HG03565 (cell line): ENCODE measurements around the gene PLA2G15.

ENCODE experiments used
- ATAC-seq: cut with Tn5 transposase; IDR thresholded peaks from one replicate; pipeline ENCODE4 v1.9.1; 2021; ENCODE audit warnings: mild to moderate bottlenecking, moderate library complexity; ENCODE audit not compliant: unreplicated experiment

The PLA2G15 gene

GRCh38 chr16:68250951-68251350 is 5.8 kb downstream of the PLA2G15 start:
- ATAC-seq, result no peak

- ATAC-seq, result no peak
These were observed 6.7 kb downstream of the PLA2G15 start for GRCh38 chr16:68251832-68252231.

- ATAC-seq, result no peak
These were observed 7.2 kb downstream of the PLA2G15 start for GRCh38 chr16:68252383-68252782.

DNA sequence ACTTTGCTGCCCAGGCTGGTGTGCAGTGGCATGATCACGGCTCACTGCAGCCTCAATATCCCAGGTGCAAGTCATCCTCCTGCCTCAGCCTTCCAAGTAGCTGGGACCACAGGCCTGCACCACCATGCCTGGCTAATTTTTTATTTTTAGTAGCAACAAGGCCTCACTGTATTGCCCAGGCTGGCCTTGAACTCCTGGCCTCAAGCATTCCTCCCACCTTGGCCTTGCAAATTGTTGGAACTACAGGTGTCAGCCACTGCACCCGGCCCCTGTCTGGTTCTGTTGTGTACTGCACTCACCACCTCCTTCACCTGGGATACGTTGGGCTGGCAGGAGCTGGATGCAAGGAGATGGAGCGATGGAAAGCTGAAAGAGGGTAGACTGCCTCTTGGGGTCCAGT is 8.5 kb downstream of the PLA2G15 start:
- no peak for ATAC-seq

- no peak for ATAC-seq
These were observed 10.5 kb downstream of the PLA2G15 start for GRCh38 chr16:68255712-68256111.

DNA sequence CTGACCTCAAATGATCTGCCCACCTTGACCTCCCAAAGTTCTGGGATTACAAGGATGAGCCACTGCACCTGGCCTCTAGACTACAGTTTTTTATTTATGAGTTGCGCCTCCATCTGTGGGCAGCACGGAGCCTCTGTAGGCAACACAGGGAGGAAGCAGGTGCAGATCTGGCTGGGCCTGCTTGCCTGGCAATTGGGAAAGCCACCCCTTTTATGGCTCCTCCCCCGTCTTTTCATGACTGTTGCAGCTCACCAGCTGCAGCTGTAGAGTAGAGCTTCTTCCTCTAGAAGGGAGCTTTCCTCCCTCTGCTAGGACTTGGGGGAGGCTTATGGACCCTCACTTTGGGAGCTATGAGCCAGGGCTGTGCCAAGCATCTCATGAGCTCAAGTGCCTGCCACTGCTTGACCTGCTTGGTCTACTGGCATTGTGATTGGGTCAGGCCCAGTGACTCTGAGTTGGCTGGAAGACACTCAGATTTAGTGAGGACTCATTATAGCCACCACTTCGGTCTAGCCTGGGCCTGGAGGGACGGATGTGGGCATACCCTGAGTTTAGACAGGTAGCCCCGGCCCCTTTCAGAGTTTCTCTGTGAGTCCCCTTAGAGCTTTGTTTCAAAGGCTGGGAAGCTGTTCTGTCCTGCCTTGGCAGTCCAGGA is 12.2 kb downstream of the PLA2G15 start:
- ATAC-seq, result peak; percentile 38

GRCh38 chr16:68257906-68258800 is 13.0 kb downstream of the PLA2G15 start:
- no peak for ATAC-seq

DNA sequence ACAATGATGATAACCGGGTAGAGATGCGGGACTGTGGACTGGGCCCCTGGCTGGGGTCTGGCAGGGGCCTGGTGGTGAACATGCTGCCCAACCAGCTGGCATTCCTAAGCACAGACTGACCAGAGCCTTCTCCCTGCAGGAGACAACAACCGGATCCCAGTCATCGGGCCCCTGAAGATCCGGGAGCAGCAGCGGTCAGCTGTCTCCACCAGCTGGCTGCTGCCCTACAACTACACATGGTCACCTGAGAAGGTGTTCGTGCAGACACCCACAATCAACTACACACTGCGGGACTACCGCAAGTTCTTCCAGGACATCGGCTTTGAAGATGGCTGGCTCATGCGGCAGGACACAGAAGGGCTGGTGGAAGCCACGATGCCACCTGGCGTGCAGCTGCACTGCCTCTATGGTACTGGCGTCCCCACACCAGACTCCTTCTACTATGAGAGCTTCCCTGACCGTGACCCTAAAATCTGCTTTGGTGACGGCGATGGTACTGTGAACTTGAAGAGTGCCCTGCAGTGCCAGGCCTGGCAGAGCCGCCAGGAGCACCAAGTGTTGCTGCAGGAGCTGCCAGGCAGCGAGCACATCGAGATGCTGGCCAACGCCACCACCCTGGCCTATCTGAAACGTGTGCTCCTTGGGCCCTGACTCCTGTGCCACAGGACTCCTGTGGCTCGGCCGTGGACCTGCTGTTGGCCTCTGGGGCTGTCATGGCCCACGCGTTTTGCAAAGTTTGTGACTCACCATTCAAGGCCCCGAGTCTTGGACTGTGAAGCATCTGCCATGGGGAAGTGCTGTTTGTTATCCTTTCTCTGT is 14.0 kb downstream of the PLA2G15 start:
- ATAC-seq, result no peak

DNA sequence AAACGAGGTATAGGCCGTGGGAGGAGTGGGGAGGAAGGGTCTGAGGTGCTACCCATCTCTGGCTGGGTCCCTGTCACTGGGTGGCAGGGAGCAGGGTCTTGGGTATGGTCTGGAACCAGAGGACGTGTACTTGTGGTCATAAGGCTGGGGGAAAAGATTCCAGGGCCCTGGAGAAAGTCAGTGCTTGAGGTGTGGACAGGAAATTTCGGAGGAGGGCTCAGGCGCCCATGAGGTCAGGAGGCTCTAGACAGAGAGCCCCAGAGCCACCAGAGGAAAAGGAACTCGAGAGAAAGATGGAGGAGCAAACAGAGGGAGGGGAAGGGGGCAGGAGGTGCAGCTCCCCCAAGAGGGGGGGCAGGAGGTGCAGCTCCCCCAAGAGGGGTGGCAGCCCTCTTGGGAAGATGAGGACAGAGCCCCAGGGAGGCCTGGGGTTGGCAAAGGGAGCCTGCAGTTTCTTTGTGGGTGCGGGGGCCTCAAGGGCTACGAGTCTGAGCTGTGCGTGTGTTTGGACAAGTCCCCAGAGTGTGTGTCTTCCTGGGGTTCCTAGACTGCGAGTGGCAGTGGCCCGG is 18.5 kb downstream of the PLA2G15 start:
- ATAC-seq, result no peak

DNA sequence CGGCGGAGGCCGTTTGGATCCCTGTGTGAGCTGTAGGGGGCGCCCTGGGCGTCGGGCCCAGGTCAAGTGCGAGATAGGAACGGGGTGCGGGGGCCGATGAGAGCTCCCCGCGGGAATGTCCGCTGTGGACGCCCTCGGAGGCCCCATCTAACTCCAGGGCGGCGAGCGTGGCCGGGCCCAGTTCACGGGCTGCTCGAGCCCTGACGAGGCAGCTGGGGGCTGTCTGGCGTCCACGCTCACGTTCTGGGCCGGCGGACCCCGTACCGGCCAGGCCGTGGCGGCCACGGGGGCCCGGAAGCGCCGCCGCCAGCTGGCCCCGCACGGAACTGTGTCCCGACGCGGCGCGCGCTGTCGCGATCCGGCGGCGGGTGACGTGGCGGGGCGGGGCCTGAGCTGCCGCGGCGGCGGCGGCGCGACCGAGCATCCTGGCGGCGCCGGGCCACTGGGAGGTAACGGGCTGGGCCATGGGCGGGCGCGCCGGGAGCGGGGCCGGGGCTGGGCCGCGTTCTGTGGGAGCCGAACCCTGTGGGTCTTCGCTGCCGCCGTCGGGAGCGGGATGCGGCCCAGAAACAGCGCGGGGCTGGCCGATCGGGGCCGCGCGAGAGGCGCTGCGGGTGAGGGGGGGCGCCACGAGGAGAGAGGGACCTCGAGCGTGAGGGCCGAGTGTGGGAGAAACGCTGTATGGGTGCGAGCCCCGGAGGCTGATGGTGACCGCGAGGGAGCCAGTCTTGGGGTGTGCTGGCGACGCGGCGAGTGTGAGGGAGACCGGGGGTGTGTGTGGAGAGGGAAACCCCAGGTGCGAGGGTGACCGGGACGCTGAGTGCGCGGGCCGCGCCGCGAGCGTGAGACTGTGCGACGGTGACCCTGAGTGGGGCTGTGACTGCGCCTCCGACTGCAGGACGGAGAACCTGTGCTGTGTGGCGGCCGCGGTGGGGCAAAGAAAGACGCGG is 19.2 kb downstream of the PLA2G15 start, which contains the start of gene SLC7A6:
TSS of gene SLC7A6 (plus strand) at position 399 of the 950 bp plus-strand sequence. CDS start 10,201 bp downstream, outside the sequence.
- ATAC-seq, result peak; percentile 55

DNA sequence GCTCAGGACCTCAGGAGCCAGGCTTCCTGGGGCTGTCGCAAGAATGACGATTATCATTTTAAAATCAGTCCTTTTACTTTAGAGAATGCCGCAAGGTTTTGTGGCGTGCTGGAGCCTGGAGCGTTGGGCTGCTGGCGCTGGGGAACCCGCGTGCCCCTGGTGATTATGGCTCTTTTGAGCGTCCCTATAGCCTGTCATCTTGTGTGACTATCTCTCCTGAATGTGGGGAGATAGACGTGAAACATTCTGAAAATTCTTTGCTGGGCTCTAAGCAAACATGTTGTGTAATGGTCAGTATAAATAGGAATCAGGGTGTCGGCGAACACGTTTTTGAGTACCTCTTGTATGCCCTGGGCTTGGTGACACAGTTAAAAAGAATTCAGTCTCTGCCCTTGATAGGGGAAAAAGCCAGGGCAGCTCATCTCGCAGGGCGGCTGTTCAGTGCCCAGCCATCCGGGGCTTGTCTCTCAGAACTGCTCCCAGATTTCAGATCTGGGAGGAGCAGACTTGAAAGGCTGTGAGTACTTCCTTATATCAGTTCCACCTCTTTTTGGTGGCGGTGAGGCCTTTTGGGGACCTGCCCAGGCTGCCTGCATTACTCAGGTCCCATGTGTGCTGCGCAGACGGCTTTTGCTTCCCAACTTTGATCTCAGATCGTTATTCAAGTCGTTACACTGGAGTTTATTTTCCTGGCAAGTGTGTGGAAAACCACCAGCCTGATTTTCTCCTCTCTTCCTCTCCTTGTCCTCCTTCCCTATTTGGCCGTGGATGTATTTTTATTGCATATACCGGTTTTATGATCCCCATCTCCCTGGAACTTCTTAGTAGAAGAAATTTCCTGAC is 20.1 kb downstream of the PLA2G15 start:
- ATAC-seq, result no peak

DNA sequence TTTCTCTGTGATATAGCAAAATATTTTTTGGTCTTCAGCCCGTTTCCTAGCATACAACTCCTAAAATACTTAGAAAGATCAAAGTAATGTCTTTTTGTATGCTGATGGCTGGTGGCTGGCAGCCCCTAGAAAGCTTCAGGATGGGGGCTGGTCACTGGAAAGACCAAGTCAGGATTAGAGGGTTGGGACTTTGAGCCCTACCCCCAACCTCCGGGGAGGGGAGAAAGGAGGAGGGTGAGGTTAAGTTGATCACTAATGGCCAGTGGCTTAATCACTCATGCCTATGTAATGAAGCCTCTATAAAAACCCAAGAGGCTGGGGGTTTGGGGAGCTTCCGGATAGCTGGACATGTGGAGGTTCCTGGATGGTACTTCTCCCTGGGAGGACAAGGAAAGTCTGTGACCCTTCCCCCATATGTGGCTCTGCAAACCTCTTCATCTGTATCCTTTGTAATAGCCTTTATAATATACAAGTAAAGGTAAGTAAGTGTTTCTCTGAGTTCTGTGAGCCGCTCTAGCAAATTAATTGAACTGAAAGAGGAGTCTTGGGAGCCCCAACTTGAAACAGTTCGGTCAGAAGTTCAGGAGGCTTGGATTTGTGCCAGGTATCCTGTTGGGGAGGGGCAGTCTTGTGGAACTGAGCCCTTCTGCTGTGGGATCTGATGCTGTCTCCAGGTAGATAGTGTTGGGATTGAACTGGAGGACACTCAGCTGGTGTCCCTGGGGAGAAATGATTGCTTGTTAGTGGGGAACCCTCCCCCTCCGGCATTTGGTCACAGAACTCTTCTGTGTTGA is 22.6 kb downstream of the PLA2G15 start:
- ATAC-seq, result no peak

GRCh38 chr16:68269793-68270192 is 24.6 kb downstream of the PLA2G15 start:
- ATAC-seq, result no peak

DNA sequence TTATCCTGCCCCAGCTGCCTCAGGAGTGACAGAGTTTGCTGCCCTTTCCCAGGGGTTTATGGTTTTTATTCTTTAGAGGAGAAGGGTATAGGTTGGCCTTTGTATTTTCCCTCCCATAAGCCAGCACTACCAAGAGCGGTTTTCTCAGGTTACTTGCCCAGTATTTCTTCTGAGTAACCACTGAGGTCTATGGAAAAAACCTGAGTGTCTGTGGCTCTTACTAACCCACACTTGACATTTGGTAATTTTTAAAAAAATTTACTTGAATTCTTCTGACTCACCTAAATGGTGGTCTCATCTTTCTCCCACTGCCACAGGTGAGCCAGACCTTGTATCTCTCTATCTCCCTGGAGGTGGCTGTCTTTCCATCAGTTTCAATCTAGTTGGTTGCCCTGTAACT is 25.2 kb downstream of the PLA2G15 start:
- ATAC-seq, result no peak

GRCh38 chr16:68272507-68273209 is 27.5 kb downstream of the PLA2G15 start:
- no peak for ATAC-seq

GRCh38 chr16:68273459-68273858 is 28.3 kb downstream of the PLA2G15 start:
- ATAC-seq, result no peak

DNA sequence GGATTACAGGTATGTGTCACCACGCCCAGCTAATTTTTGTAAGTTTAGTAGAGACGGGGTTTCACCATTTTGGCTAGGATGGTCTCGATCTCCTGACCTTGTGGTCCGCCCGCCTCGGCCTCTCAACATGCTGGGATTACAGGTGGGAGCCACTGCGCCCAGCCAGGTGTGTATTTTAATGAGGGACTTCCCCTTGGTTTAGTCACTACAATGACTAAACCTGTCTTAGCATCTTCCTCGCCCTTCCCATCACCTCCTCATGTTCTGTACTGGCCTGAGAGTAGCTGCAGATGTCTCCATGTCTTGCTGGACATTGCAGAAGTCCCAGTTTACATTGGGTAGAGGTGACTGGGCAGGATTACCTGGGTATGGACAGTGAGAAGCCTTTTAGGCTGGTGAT is 28.7 kb downstream of the PLA2G15 start:
- no peak for ATAC-seq

DNA sequence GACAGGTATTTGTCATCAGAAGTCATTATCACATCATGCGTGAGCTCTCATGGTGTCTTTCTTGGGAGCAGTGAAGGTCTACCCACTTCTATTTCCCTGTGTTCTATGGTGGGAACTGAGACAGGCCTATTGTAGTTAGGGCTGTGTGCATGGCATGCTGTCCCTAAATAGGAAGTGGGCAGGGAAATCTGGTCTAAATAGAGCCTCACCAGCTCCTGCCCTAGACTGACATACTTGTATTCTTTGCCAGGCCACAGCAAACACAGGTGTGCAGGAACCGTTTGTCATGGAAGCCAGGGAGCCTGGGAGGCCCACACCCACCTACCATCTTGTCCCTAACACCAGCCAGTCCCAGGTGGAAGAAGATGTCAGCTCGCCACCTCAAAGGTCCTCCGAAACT is 29.3 kb downstream of the PLA2G15 start:
- ATAC-seq, result no peak
